ENCODE results near the gene DRC3. TPM values are rescaled to one million over a fixed set of nuclear protein-coding genes. Genes with fewer than 3 reads are reported as not detected.
A peak's percentile ranks its signal among the peaks of the same experiment; 100 is the strongest.

The DRC3 gene
- total RNA-seq, 2 experiments from 2014 or later = 0.70 to 0.95 TPM

DNA sequence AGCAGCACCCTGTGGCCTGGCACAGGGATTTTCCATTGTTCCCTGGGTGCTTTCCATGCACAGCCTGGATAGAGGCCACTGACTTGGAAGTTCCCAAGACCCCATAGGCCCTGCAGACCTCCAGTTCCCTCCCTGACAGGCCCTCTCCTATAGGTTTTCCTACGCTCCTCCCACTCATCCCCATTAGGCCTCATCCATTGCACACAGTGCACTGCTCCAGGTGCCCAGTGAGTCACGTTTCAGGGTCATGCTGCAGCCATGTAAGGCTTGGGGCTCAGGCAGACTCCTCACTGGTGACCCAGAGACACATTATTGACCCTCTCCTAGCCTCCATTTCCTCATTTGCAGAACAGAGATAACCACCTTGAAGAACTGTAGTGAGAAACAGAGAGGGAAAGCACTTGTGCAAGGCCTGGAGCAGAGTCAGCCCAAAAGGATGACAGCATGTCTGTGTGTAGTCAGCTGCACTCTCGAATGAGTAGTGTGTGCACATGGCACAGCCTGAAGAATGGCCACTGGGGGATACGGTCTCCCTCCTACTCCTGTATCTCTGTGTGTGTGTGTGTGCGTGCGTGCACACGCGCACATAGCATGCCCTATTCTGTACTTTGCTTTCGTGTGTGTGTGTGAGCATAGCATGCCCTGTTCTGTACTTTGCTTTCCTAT is 26.8 kb downstream of the DRC3 start:
- DNase-seq = no peak
- no peaks in the 10 kb centered on the region for H3K9me3 Mint-ChIP-seq (ENCODE audit: insufficient read depth)
- CTCF ChIA-PET = no interaction called here
- H3K4me3 Mint-ChIP-seq = no peak overlapping the region
- ATAC-seq = no peak
- H3K27me3 Mint-ChIP-seq (ENCODE audit: low read depth) = no peaks in the 10 kb centered on the region
- H3K27ac Mint-ChIP-seq = no peak overlapping the region
- no peaks in the 10 kb centered on the region for H3K4me1 Mint-ChIP-seq (ENCODE audit: low read depth)
- H3K36me3 Mint-ChIP-seq (ENCODE audit: low read depth) = no peaks in the 10 kb centered on the region
- POLR2A ChIA-PET = no interaction called here

DNA sequence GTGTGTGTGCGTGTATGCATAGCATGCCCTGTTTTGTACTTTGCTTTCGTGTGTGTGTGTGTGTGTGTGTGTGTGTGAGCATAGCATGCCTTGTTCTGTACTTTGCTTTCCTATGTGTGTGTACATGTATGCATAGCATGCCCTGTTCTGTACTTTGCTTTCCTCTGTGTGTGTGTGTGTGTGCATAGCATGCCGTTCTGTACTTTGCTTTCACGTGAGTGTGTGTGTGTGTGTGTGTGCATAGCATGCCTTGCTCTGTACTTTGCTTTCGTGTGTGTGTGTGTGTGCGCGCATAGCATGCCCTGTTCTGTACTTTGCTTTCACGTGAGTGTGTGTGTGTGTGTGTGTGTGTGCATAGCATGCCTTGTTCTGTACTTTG is 27.4 kb downstream of the DRC3 start:
- Mint-ChIP-seq H3K4me3 (no peak overlapping the region), H3K9me3 (ENCODE audit: insufficient read depth) (no peaks in the 10 kb centered on the region), H3K27ac (no peak overlapping the region), H3K36me3 (ENCODE audit: low read depth) (no peaks in the 10 kb centered on the region), H3K4me1 (ENCODE audit: low read depth) (no peaks in the 10 kb centered on the region), H3K27me3 (ENCODE audit: low read depth) (no peaks in the 10 kb centered on the region)
- ATAC-seq (no peak), DNase-seq (no peak)
- ChIA-PET POLR2A (no interaction called here), CTCF (no interaction called here)

DNA sequence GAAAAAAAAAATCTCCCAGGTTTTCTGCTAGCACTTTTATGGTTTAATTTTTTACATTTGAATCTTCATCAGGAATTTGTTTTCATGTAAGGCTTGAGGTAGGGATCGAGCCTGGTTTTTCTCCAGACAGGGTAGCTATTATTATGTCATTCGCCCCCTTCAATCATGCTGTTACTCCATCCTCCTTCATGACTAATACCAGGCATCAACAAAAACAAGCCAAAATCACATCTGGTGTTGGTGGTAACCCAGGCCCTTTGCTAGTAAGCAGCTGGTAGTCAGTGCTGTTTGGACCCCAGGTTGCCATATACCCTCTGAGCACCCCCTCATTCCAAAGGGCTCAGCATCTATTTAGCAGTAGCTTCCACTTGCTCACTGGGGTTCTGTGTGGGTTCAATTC is 29.5 kb downstream of the DRC3 start:
- Mint-ChIP-seq H3K4me3 (no peak overlapping the region), H3K27me3 (ENCODE audit: low read depth) (no peaks in the 10 kb centered on the region), H3K9me3 (ENCODE audit: insufficient read depth) (no peaks in the 10 kb centered on the region), H3K4me1 (ENCODE audit: low read depth) (no peaks in the 10 kb centered on the region), H3K36me3 (ENCODE audit: low read depth) (no peaks in the 10 kb centered on the region), H3K27ac (no peak overlapping the region)
- CTCF ChIA-PET = no interaction called here
- DNase-seq (no peak), ATAC-seq (no peak)
- POLR2A ChIA-PET = interaction anchor here (0.6 kb wide), 1 partner anchor 36 kb away, joined by 3 read pairs; no protein-coding TSS in a partner anchor

DNA sequence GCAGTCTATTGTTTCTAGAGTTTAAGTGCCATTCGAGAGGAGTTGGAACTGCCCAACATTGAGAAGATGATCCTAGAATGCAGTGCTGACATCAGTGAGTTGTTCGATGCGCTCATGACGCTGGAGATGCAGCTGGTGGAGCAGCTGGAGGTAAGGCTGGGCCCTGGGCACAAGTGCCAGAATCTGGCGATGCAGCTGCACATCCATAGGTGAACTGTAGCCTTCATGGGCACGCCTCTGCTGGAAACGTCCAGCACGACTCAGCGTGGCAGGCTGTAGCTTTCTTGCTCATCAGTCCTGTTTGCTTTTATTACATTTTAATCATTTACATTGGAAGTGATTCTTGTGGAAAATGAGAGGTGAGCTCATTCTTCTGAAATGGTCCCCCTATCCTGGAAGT is 31.7 kb downstream of the DRC3 start:
- no peak overlapping the region for H3K4me3 Mint-ChIP-seq
- ChIA-PET POLR2A (no interaction called here), CTCF (interaction anchor here (0.9 to 1.7 kb wide), 3 partner anchors 10 to 73 kb away, joined by 3 to 8 read pairs (median 5); no protein-coding TSS in a partner anchor)
- no peaks in the 10 kb centered on the region for H3K9me3 Mint-ChIP-seq (ENCODE audit: insufficient read depth)
- ATAC-seq (no peak), DNase-seq (no peak)
- no peaks in the 10 kb centered on the region for H3K4me1 Mint-ChIP-seq (ENCODE audit: low read depth)
- no peak overlapping the region for H3K27ac Mint-ChIP-seq
- H3K36me3 Mint-ChIP-seq (ENCODE audit: low read depth) = no peaks in the 10 kb centered on the region
- H3K27me3 Mint-ChIP-seq (ENCODE audit: low read depth) = no peaks in the 10 kb centered on the region

DNA sequence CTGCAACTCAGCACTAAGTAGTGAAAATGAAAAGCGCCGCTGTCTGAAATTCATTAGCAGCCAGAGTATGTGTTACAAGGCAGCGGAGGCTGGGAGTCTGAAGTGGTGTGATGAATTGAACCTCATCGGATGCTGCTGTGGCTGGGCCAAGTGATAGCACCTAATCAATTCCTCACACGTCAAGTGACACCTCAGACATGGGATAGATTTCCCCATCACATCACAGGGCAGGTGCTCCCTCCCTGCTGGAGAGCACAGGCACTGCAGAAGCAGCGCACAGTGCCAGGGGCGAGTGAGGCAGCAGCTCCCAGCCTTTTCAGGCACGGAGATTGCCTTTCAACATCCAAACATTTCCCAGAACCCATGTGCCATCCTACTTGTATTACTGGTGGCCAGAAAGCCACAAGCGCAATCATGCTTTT is 32.2 kb downstream of the DRC3 start:
- H3K27ac Mint-ChIP-seq = no peak overlapping the region
- H3K9me3 Mint-ChIP-seq (ENCODE audit: insufficient read depth) = no peaks in the 10 kb centered on the region
- ChIA-PET POLR2A (no interaction called here), CTCF (interaction anchor here (0.9 to 1.7 kb wide), 3 partner anchors 11 to 74 kb away, joined by 3 to 8 read pairs (median 5); no protein-coding TSS in a partner anchor)
- no peak for DNase-seq
- no peaks in the 10 kb centered on the region for H3K36me3 Mint-ChIP-seq (ENCODE audit: low read depth)
- no peaks in the 10 kb centered on the region for H3K27me3 Mint-ChIP-seq (ENCODE audit: low read depth)
- no peak overlapping the region for H3K4me3 Mint-ChIP-seq
- no peak for ATAC-seq
- no peaks in the 10 kb centered on the region for H3K4me1 Mint-ChIP-seq (ENCODE audit: low read depth)

DNA sequence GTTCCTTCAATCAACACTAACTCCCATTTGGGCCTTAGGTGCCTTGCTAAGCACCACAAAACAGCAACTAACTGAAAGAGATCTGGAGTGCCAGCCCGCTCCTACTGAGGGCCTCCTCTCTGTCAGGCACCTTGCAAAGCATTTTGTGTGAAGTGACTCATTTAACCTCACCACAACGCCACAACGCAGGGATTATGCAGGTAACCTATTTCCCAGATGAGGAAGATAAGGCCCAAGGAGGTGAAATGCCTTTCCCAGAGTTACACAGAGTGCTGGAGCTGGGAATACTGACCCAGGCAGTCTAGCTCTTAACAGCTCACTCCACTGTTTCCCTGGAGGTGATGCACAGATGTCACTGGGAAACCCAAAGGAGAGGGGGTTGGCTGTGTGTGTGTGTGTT is 32.8 kb downstream of the DRC3 start:
- ATAC-seq (no peak), DNase-seq (no peak)
- Mint-ChIP-seq H3K27ac (no peak overlapping the region), H3K36me3 (ENCODE audit: low read depth) (no peaks in the 10 kb centered on the region), H3K4me3 (no peak overlapping the region), H3K27me3 (ENCODE audit: low read depth) (no peaks in the 10 kb centered on the region), H3K9me3 (ENCODE audit: insufficient read depth) (no peaks in the 10 kb centered on the region), H3K4me1 (ENCODE audit: low read depth) (no peaks in the 10 kb centered on the region)
- ChIA-PET POLR2A (no interaction called here), CTCF (no interaction called here)

DNA sequence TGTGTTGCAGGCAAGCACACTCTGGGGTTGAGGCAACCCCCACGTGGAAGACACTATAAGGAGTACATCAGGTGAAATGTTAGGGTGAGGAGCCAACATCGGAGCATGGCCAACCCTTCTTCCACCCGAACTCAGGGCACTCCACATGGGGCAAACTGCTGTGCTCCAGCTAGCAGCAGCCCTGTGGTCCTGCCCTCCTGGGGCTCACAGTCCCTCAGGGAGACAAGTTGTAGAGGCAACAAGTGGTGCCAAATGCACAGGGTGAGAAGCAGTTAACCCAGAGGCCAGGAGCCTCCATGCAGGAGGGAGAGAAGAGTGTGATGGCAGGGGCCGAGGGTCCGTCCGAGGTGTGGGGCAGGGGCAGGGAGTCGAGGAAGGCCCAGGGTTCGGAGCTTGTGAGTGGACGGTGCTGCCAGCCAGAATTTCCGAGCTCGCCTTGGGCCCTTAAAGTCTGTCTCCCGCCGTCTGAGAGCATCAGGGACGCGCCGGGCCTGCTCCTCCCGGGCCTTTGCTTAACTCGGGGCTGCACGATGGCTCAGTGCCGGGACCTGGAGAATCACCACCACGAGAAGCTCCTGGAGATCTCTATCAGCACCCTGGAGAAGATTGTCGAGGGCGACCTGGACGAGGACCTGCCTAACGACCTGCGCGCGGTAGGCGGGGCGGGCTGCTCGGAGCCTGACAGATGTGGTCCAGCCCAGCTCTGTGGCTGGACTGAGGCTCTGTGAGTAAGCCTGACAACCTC is 34.0 kb downstream of the DRC3 start:
- CTCF ChIA-PET = no interaction called here
- Mint-ChIP-seq H3K9me3 (ENCODE audit: insufficient read depth) (no peaks in the 10 kb centered on the region), H3K4me3 (no peak overlapping the region), H3K27me3 (ENCODE audit: low read depth) (no peaks in the 10 kb centered on the region), H3K27ac (no peak overlapping the region), H3K36me3 (ENCODE audit: low read depth) (no peaks in the 10 kb centered on the region), H3K4me1 (ENCODE audit: low read depth) (no peaks in the 10 kb centered on the region)
- DNase-seq = no peak
- POLR2A ChIA-PET = no interaction called here
- ATAC-seq = no peak

DNA sequence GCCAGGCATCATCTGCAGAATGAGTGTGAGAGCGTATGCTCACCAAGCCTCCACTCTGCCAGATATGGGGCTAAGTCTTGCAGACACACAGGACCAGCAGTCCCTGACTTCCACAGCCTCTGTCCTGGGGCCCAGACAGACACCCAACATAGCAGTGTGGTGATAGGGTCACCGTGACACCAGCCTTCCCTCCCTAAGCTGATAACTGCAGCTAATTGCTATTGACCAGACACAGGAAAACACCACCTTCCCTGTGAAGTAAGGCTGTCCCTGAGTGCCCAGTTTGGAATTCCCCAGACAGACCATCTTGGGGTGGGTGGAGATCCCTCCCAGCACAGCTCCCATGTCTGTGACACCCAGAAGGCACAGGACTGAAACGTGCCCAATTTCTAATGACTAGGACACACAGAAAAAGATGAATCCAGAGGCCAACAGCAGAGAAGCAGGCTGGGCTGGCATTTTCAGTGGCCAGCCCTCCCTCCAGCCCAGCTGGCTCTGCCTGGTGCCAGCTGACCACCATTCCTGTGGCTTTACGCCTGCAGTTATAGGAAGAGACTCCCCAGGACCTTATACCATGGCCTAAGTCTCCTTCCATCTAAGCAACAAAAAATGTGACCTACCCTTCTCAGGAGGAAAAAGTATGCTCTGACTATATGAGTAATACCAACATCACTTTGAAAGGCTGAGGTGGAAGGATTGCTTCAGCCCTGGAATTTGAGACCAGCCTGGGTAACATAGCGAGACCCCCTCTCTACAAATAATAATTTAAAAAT is 36.0 kb downstream of the DRC3 start:
- ChIA-PET POLR2A (no interaction called here), CTCF (interaction anchor here (2.2 kb wide), 1 partner anchor 90 kb away, joined by 5 read pairs; no protein-coding TSS in a partner anchor)
- H3K27ac Mint-ChIP-seq = no peak overlapping the region
- no peak overlapping the region for H3K4me3 Mint-ChIP-seq
- H3K27me3 Mint-ChIP-seq (ENCODE audit: low read depth) = no peaks in the 10 kb centered on the region
- no peaks in the 10 kb centered on the region for H3K36me3 Mint-ChIP-seq (ENCODE audit: low read depth)
- no peak for DNase-seq
- no peaks in the 10 kb centered on the region for H3K4me1 Mint-ChIP-seq (ENCODE audit: low read depth)
- no peaks in the 10 kb centered on the region for H3K9me3 Mint-ChIP-seq (ENCODE audit: insufficient read depth)
- ATAC-seq = peak; percentile 15

DNA sequence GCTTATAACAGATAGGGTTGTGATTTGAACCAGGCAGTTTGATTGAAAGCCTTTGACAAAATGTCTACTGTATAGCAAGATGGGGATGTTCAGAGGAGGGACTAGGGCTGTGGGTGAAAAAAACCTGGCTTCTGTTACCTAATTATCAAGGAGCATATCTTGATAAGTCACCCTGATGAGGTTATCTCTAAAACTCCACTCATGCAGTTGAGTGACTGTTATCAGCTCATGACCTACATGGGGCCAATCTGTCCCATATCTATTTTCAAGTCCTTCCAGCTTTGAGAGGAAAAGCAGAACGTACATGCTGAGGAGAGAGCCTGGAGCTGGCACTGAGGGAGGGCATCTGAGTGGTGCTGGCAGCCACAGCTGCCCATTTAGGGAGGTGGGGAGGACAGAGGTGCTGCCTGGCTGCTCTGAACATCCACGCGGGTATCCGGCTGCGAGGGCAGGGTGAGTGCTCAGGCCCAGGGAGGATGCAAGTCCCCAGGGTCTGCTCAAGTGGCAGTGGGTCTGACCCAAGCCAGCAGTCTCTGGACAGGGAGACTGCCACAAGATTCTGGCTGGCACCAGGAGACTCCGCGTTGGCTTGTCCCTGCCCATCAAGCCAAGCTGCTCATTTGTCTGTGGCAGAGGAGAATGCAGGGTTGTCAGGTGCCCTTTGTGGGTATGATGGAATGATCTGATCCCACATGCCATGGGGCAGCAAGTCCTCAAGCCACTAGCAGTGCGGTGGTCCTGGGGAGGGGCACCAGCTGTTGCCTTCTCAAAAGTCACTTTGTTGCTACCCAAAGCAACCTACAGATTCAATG is 37.2 kb downstream of the DRC3 start:
- ATAC-seq (no peak), DNase-seq (no peak)
- Mint-ChIP-seq H3K9me3 (ENCODE audit: insufficient read depth) (no peaks in the 10 kb centered on the region), H3K4me3 (no peak overlapping the region), H3K36me3 (ENCODE audit: low read depth) (no peaks in the 10 kb centered on the region), H3K27me3 (ENCODE audit: low read depth) (no peaks in the 10 kb centered on the region), H3K4me1 (ENCODE audit: low read depth) (no peaks in the 10 kb centered on the region), H3K27ac (no peak overlapping the region)
- ChIA-PET CTCF (interaction anchor here (1.0 to 2.2 kb wide), 2 partner anchors 91 to 149 kb away, joined by 3 to 5 read pairs; no protein-coding TSS in a partner anchor), POLR2A (no interaction called here)

DNA sequence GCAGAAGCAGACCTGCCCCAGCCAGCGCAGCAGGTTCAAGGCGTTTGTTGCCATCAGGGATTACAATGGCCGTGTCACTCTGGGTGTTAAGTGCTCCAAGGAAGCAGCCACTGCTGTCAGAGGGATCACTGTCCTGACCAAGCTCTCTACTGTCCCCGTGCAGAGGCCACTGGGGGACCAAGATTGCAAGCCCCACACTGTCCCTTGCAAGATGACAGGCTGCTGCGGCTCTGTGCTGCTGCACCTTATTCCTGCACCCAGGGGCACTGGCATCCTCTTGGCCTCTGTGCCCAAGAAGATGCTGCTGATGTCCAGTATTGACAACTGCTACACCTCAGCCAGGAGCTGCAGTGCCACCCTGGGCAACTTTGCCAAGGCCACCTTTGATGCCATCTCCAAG is 38.6 kb downstream of the DRC3 start:
- ATAC-seq = no peak
- Mint-ChIP-seq H3K4me3 (no peak overlapping the region), H3K9me3 (ENCODE audit: insufficient read depth) (no peaks in the 10 kb centered on the region), H3K27ac (no peak overlapping the region), H3K36me3 (ENCODE audit: low read depth) (no peaks in the 10 kb centered on the region), H3K4me1 (ENCODE audit: low read depth) (no peaks in the 10 kb centered on the region), H3K27me3 (ENCODE audit: low read depth) (no peaks in the 10 kb centered on the region)
- no peak for DNase-seq
- POLR2A ChIA-PET = no interaction called here
- CTCF ChIA-PET = no interaction called here

DNA sequence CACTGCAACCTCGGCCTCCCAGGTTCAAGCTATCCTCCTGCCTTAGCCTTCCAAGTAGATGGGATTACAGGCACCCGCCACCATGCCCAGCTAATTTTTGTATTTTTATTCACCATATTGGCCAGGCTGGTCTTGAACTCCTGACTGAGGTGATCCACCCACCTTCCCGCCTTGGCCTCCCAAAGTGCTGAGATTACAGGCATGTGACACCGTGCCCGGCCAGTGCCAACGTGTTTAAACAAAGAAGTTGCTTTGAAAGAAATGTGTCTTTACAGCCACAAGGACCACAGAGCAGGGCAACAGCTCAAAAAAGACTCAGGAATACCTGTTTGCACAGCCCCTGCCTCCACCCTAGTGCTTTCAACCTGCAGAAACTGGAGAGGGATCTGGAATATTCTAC is 41.3 kb downstream of the DRC3 start:
- H3K4me3 Mint-ChIP-seq = no peak overlapping the region
- ChIA-PET CTCF (interaction anchor here (1.2 kb wide), 1 partner anchor 11 kb away, joined by 4 read pairs; no protein-coding TSS in a partner anchor), POLR2A (interaction anchor here (1.0 to 1.2 kb wide), 2 partner anchors 11 to 55 kb away, joined by 3 to 4 read pairs; no protein-coding TSS in a partner anchor)
- no peak for DNase-seq
- H3K27me3 Mint-ChIP-seq (ENCODE audit: low read depth) = no peaks in the 10 kb centered on the region
- H3K4me1 Mint-ChIP-seq (ENCODE audit: low read depth) = no peaks in the 10 kb centered on the region
- no peaks in the 10 kb centered on the region for H3K9me3 Mint-ChIP-seq (ENCODE audit: insufficient read depth)
- no peak overlapping the region for H3K27ac Mint-ChIP-seq
- peaks cover 3% of the 10 kb centered on the region for H3K36me3 Mint-ChIP-seq (ENCODE audit: low read depth)
- no peak for ATAC-seq
